Ishikawa (cell line): ENCODE data around the gene RGS7.

Experiments used
- CEBPB ChIP-seq: IDR thresholded peaks from 2 replicates; pipeline ENCODE4 v1.6.1; 2012
- CREB1 ChIP-seq: IDR thresholded peaks from 2 replicates; pipeline ENCODE4 v1.6.1; 2012; ENCODE audit warnings: low read depth
- EGR1 ChIP-seq: IDR thresholded peaks from 2 replicates; pipeline ENCODE4 v1.6.1; 2012
- EP300 ChIP-seq: IDR thresholded peaks from 2 replicates; pipeline ENCODE4 v1.6.1; 2012; ENCODE audit warnings: borderline replicate concordance
- FOXM1 ChIP-seq: IDR thresholded peaks from 2 replicates; pipeline ENCODE4 v1.6.1; 2012; ENCODE audit warnings: low read depth, borderline replicate concordance
- NFIC ChIP-seq: IDR thresholded peaks from 2 replicates; pipeline ENCODE4 v1.6.1; 2012
- RAD21 ChIP-seq: IDR thresholded peaks from 2 replicates; pipeline ENCODE4 v1.6.1; 2012; ENCODE audit warnings: low read depth
- TAF1 ChIP-seq: IDR thresholded peaks from 2 replicates; pipeline ENCODE4 v1.6.1; 2012; ENCODE audit warnings: low read depth, mild to moderate bottlenecking
- TCF12 ChIP-seq: IDR thresholded peaks from 2 replicates; pipeline ENCODE4 v1.6.1; 2012; ENCODE audit warnings: low read depth
- TEAD4 ChIP-seq: IDR thresholded peaks from 2 replicates; pipeline ENCODE4 v1.6.1; 2012
- YY1 ChIP-seq: IDR thresholded peaks from 2 replicates; pipeline ENCODE4 v1.6.1; 2012; ENCODE audit warnings: low read depth
- ZBTB7A ChIP-seq: IDR thresholded peaks from 2 replicates; pipeline ENCODE4 v1.6.1; 2012; ENCODE audit warnings: low read depth
- TF ChIP-seq, protein P1 (sequence below): IDR thresholded peaks from 2 replicates; pipeline ENCODE4 v1.6.1; 2012
- TF ChIP-seq, protein P2 (sequence below): IDR thresholded peaks from 2 replicates; pipeline ENCODE4 v1.6.1; 2012; ENCODE audit warnings: low read depth, mild to moderate bottlenecking
- TF ChIP-seq, protein P3 (sequence below): IDR thresholded peaks from 2 replicates; pipeline ENCODE4 v1.6.1; 2012

RGS7 gene

DNA sequence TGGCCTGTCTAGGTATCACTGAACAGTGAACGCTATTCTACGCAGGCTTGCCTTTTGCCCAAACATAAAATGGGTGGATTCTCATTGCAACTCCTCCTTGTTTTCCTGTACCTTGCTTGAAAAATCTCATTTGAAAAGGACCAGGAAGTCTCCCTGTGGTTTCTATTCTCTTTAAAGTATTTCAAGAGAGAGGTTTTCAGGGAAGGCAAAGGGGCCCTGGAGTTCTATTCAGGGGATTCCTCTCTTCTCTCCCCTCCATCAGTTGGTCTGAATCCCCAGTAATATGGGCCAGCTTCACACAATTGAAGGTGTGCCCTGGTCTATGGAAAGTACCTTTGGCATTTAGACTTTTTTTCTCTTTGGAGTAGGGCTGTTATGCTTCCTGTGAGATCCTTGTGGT is 311.3 kb downstream of the RGS7 start:
- TF ChIP-seq YY1 (no peak), TAF1 (no peak), FOXM1 (no peak), NFIC (no peak)
- TF ChIP-seq, protein P1, sequence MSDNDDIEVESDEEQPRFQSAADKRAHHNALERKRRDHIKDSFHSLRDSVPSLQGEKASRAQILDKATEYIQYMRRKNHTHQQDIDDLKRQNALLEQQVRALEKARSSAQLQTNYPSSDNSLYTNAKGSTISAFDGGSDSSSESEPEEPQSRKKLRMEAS = no peak

DNA sequence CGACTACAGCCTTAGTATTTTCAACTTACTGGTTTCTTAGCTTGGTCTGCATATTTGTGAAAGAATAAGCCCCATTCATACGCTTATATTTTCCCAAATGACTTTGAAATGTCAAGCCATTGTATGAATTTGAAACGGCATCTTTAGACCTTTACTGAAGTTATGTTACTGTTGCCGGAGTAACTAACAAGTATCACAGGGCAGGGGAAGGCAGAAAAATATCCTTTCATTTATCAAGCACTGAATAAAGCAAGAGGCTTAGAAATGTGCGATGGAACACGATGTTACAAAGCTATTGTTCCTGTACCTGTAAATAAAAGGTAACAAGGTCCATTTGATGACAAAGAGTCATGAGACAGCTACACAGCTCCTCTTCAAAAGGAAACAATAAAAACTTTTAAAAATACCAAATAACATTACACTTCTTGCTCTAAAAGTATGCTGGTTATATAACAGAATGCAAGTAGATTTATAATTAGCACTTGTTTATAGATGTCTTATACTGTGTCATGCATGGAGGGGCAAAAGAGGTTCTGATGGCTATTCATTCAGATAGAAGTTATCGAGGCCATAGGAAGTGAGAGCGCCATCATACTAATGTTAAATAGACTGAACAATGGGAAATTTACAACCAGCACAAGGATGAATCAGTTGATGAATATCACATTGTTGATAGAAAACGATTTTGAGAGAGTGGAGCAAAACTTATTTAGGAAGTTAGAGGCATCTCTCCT is 322.6 kb downstream of the RGS7 start:
- TF ChIP-seq EP300 (no peak), NFIC (no peak), ZBTB7A (no peak), TCF12 (no peak), TEAD4 (no peak), TAF1 (no peak), CEBPB (no peak), YY1 (no peak), CREB1 (no peak), EGR1 (no peak), FOXM1 (no peak), RAD21 (no peak)
- TF ChIP-seq, protein P1 = no peak
- TF ChIP-seq, protein P2, sequence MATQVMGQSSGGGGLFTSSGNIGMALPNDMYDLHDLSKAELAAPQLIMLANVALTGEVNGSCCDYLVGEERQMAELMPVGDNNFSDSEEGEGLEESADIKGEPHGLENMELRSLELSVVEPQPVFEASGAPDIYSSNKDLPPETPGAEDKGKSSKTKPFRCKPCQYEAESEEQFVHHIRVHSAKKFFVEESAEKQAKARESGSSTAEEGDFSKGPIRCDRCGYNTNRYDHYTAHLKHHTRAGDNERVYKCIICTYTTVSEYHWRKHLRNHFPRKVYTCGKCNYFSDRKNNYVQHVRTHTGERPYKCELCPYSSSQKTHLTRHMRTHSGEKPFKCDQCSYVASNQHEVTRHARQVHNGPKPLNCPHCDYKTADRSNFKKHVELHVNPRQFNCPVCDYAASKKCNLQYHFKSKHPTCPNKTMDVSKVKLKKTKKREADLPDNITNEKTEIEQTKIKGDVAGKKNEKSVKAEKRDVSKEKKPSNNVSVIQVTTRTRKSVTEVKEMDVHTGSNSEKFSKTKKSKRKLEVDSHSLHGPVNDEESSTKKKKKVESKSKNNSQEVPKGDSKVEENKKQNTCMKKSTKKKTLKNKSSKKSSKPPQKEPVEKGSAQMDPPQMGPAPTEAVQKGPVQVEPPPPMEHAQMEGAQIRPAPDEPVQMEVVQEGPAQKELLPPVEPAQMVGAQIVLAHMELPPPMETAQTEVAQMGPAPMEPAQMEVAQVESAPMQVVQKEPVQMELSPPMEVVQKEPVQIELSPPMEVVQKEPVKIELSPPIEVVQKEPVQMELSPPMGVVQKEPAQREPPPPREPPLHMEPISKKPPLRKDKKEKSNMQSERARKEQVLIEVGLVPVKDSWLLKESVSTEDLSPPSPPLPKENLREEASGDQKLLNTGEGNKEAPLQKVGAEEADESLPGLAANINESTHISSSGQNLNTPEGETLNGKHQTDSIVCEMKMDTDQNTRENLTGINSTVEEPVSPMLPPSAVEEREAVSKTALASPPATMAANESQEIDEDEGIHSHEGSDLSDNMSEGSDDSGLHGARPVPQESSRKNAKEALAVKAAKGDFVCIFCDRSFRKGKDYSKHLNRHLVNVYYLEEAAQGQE = no peak
- TF ChIP-seq, protein P3, sequence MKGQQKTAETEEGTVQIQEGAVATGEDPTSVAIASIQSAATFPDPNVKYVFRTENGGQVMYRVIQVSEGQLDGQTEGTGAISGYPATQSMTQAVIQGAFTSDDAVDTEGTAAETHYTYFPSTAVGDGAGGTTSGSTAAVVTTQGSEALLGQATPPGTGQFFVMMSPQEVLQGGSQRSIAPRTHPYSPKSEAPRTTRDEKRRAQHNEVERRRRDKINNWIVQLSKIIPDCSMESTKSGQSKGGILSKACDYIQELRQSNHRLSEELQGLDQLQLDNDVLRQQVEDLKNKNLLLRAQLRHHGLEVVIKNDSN = no peak

DNA sequence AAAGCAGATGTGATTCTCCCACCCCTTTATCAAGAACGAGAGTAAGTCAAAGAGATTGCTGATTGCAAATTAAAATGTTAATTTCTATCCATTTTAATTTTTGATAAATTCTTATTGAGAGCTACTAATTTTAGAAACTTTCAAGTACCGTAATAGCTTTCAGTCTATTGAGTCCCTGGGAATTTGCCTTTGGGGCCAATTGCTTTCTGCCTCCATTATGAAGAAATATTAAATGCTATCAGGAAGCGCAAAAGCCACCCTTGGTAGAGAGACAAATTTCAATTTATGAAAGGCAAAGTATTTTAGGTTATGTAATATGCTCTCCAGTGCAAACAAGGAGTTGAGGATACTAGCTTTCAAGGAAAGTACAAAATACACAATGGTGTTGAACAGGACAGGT is 332.2 kb downstream of the RGS7 start:
- TF ChIP-seq RAD21 = no peak
- no peak for TF ChIP-seq EGR1
- TF ChIP-seq EP300 = no peak
- TF ChIP-seq FOXM1 = no peak
- no peak for TF ChIP-seq TEAD4
- TF ChIP-seq ZBTB7A = no peak
- TF ChIP-seq, protein P3 = no peak
- TF ChIP-seq, protein P1 = no peak
- TF ChIP-seq TAF1 = no peak
- TF ChIP-seq YY1 = no peak
- no peak for TF ChIP-seq CREB1
- TF ChIP-seq CEBPB = no peak
- no peak for TF ChIP-seq TCF12
- TF ChIP-seq, protein P2 = no peak
- no peak for TF ChIP-seq NFIC

DNA sequence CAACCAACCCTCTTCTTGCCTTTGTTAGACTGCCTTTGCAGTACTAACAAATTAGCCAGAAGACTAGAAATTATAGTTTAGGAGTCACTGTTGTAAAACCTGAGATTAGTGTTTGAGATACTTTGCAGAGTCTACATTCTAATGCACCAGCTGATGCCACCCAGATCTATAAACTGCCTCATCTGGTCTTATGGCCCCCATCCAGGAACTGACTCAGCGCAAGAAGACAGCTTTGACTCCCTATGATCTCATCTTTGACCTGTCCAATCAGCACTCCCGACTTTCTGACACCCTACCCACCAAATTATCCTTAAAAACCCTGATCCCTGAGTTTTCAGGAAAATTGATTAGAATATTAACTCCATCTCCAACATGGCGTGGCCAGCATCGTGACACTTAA is 334.6 kb downstream of the RGS7 start:
- TF ChIP-seq, protein P2 = no peak
- no peak for TF ChIP-seq FOXM1
- TF ChIP-seq, protein P3 = no peak
- no peak for TF ChIP-seq CREB1
- TF ChIP-seq TCF12 = no peak
- TF ChIP-seq TAF1 = no peak
- no peak for TF ChIP-seq TEAD4
- TF ChIP-seq ZBTB7A = no peak
- TF ChIP-seq EP300 = no peak
- no peak for TF ChIP-seq RAD21
- TF ChIP-seq EGR1 = no peak
- TF ChIP-seq, protein P1 = no peak
- no peak for TF ChIP-seq CEBPB
- TF ChIP-seq YY1 = no peak
